Smooth muscle cell (in vitro differentiated cells): ENCODE results near the gene OAS2. TPM values are rescaled to one million over a fixed set of nuclear protein-coding genes. Genes with fewer than 3 reads are reported as not detected.

ENCODE experiments used
- DNase-seq: peaks from one replicate; lab custom pipeline; 2025; ENCODE audit not compliant: unreplicated experiment; lab: John Stamatoyannopoulos, UW
- H2AFZ ChIP-seq: fragments of 200-600 bp; sonication (generic); 2 replicates; pipeline ENCODE4 v1.6.0; 2016; ENCODE audit warnings: antibody characterized with exemption, low read depth, mild to moderate bottlenecking
- H3F3A ChIP-seq: fragments of 200-600 bp; sonication (generic); 2 replicates; pipeline ENCODE4 v1.6.0; 2017; ENCODE audit warnings: antibody characterized with exemption, low read depth
- H3K27ac ChIP-seq: fragments of 200-600 bp; sonication (generic); 2 replicates; pipeline ENCODE4 v1.5.1; 2016; ENCODE audit warnings: low read depth, mild to moderate bottlenecking
- H3K27me3 ChIP-seq: fragments of 200-600 bp; sonication (generic); 2 replicates; pipeline ENCODE4 v1.6.1; 2016; ENCODE audit warnings: low read depth, mild to moderate bottlenecking
- H3K36me3 ChIP-seq: fragments of 200-600 bp; sonication (generic); 2 replicates; pipeline ENCODE4 v1.5.1; 2016; ENCODE audit warnings: low read depth
- H3K4me1 ChIP-seq: fragments of 200-600 bp; sonication (generic); 2 replicates; pipeline ENCODE4 v1.5.1; 2016; ENCODE audit warnings: low read depth
- H3K4me2 ChIP-seq: fragments of 200-600 bp; sonication (generic); 2 replicates; pipeline ENCODE4 v1.6.0; 2016; ENCODE audit warnings: mild to moderate bottlenecking
- H3K4me3 ChIP-seq: fragments of 200-600 bp; sonication (generic); 2 replicates; pipeline ENCODE4 v1.5.1; 2016; ENCODE audit warnings: mild to moderate bottlenecking
- H3K79me2 ChIP-seq: fragments of 200-600 bp; sonication (generic); 2 replicates; pipeline ENCODE4 v1.6.0; 2016; ENCODE audit warnings: low read depth, mild to moderate bottlenecking
- H3K9ac ChIP-seq: fragments of 200-600 bp; sonication (generic); 2 replicates; pipeline ENCODE4 v1.6.0; 2016; ENCODE audit warnings: low read depth
- H3K9me3 ChIP-seq: fragments of 200-600 bp; sonication (generic); replicated peaks from 2 replicates; pipeline ENCODE4 v1.5.1; 2016; ENCODE audit warnings: low read depth
- H4K20me1 ChIP-seq: fragments of 200-600 bp; sonication (generic); 2 replicates; pipeline ENCODE4 v1.6.0; 2016; ENCODE audit warnings: low read depth
- CTCF ChIP-seq: fragments of 200-600 bp; sonication (generic); IDR thresholded peaks from 2 replicates; pipeline ENCODE4 v1.5.1; 2017; ENCODE audit warnings: borderline replicate concordance, mild to moderate bottlenecking, antibody characterized with exemption; ENCODE audit not compliant: insufficient read depth, poor library complexity, severe bottlenecking
- WGBS: methylation state at CpG from one replicate; pipeline ENCODE4 v1.1.7; 2016; ENCODE audit warnings: low lambda C conversion rate; 5-methylcytosine and 5-hydroxymethylcytosine counted together
- polyA plus RNA-seq: library from polyadenylated mRNA; unstranded; fragments of >200 nt; fragmentation: Nextera tagmentation; extraction: Ambion mirVana; gene quantifications from 2 replicates; pipeline ENCODE4 v1.2.1, GENCODE V29; 2016
- total RNA-seq: library from RNA; depleted of rRNA; stranded (reverse); fragments of >200 nt; gene quantifications from 2 replicates; pipeline ENCODE4 v1.2.3, GENCODE V29; 2014

OAS2 gene
- total and polyA plus RNA-seq, 2 experiments from 2014 or later = not detected

GRCh38 chr12:113039911-113040445, 61.7 kb downstream of the OAS2 start:
- WGBS = 74% methylated on average over 4 of the region's 4 CpGs
- no peak for TF ChIP-seq CTCF
- no peaks in the 10 kb centered on the region for H3K9me3 ChIP-seq
- no peaks in the 10 kb centered on the region for H3K4me1 ChIP-seq
- DNase-seq = no peak
- H3F3A ChIP-seq = no peaks in the 10 kb centered on the region
- H3K27me3 ChIP-seq = peaks cover 3% of the 10 kb centered on the region
- no peak overlapping the region for H2AFZ ChIP-seq
- no peak overlapping the region for H3K27ac ChIP-seq
- H3K79me2 ChIP-seq = no peaks in the 10 kb centered on the region
- no peaks in the 10 kb centered on the region for H4K20me1 ChIP-seq
- no peak overlapping the region for H3K4me3 ChIP-seq
- H3K4me2 ChIP-seq = no peak overlapping the region
- no peaks in the 10 kb centered on the region for H3K36me3 ChIP-seq
- H3K9ac ChIP-seq = no peak overlapping the region

DNA sequence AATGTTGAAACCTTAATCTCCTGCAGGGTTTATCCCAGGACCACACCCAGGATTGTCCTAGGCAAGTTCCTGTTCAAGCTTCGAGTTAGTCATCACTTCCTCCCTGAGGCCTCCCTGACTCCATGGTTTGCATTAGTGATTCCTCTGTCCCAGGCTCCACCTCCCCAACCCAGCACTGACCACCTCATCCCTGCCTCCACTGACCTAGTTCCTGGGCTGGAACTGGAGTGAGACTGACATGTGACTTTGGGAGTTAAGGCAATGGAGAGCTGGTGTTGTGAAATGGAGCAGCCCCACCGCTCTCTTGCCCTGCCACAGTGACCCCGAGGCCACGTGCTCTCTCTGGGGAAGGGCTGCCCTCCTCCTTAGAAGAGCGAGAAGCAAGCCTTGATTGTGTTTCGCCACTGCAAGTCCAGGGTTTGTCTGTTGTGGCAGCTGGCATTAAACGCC, 62.4 kb downstream of the OAS2 start:
- H3K79me2 ChIP-seq = no peaks in the 10 kb centered on the region
- H3F3A ChIP-seq = no peaks in the 10 kb centered on the region
- no peak for DNase-seq
- no peak overlapping the region for H2AFZ ChIP-seq
- no peak overlapping the region for H3K9ac ChIP-seq
- H3K4me3 ChIP-seq = no peak overlapping the region
- H3K36me3 ChIP-seq = no peaks in the 10 kb centered on the region
- peaks cover 8% of the 10 kb centered on the region for H3K27me3 ChIP-seq
- 78% methylated on average over 7 of the region's 7 CpGs for WGBS
- no peaks in the 10 kb centered on the region for H3K9me3 ChIP-seq
- H3K4me2 ChIP-seq = no peak overlapping the region
- no peak for TF ChIP-seq CTCF
- no peaks in the 10 kb centered on the region for H4K20me1 ChIP-seq
- H3K4me1 ChIP-seq = no peaks in the 10 kb centered on the region
- H3K27ac ChIP-seq = no peak overlapping the region

- 92% methylated on average over 7 of the region's 7 CpGs for WGBS
- Histone ChIP-seq H3K4me1 (no peaks in the 10 kb centered on the region), H3K9me3 (no peaks in the 10 kb centered on the region), H2AFZ (no peak overlapping the region), H3K27ac (no peak overlapping the region), H4K20me1 (no peaks in the 10 kb centered on the region), H3F3A (no peaks in the 10 kb centered on the region), H3K27me3 (peaks cover 8% of the 10 kb centered on the region), H3K79me2 (no peaks in the 10 kb centered on the region), H3K36me3 (no peaks in the 10 kb centered on the region), H3K9ac (no peak overlapping the region), H3K4me3 (no peak overlapping the region), H3K4me2 (no peak overlapping the region)
- no peak for DNase-seq
- no peak for TF ChIP-seq CTCF
Observed at GRCh38 chr12:113041560-113041959, 63.2 kb downstream of the OAS2 start.

- H3F3A ChIP-seq = no peaks in the 10 kb centered on the region
Observed at GRCh38 chr12:113043240-113043639, 64.9 kb downstream of the OAS2 start.

More at GRCh38 chr12:113043240-113043639, 64.9 kb downstream of the OAS2 start:
- WGBS = 87% methylated on average over 8 of the region's 8 CpGs
- Histone ChIP-seq H3K27ac (no peak overlapping the region), H3K36me3 (no peaks in the 10 kb centered on the region), H3K4me2 (no peak overlapping the region), H3K4me1 (no peaks in the 10 kb centered on the region), H2AFZ (no peak overlapping the region), H3K9me3 (no peaks in the 10 kb centered on the region), H3K4me3 (no peak overlapping the region), H3K27me3 (peaks cover 16% of the 10 kb centered on the region), H3K79me2 (no peaks in the 10 kb centered on the region), H4K20me1 (no peaks in the 10 kb centered on the region), H3K9ac (no peak overlapping the region)
- TF ChIP-seq CTCF = no peak
- no peak for DNase-seq
